Activated CD8-positive, alpha-beta memory T cell treated with anti-CD3 and anti-CD28 coated beads, Interleukin-2, amount 10 ng/mL, durations not matched to agents 7 days and 5 days (primary cell): Measurements from ENCODE around the gene COP1. TPM values are rescaled to one million over a fixed set of nuclear protein-coding genes. Genes with fewer than 3 reads are reported as not detected.
A peak's percentile ranks its signal among the peaks of the same experiment; 100 is the strongest.
"Not testable (repeated sequence)": the region's sequence is repeated elsewhere in the genome, so short reads cannot be mapped to it uniquely, and the experiment has no call there.

Source experiments
- ATAC-seq: fragments of 150-1000 bp; cut with Tn5 transposase; one replicate; pipeline ENCODE4 v1.10.0; 2021; ENCODE audit warnings: moderate library complexity
- CTCF ChIA-PET: fragments of 350-600 bp; sonication (Branson Sonifier 250); formaldehyde crosslinking; loops from one replicate; lab custom pipeline; 2021; ENCODE audit warnings: antibody characterized with exemption; lab: Charles Lee
- DNase-seq: peaks from one replicate; pipeline ENCODE4 v3.0.0-alpha.2; 2020
- H3K27ac Mint-ChIP-seq: one replicate; pipeline ENCODE4 v1.8.0; 2021; ENCODE audit warnings: mild to moderate bottlenecking, mixed read lengths
- H3K27me3 Mint-ChIP-seq: one replicate; pipeline ENCODE4 v1.8.0; 2021; ENCODE audit warnings: mixed read lengths
- H3K36me3 Mint-ChIP-seq: one replicate; pipeline ENCODE4 v1.8.0; 2021; ENCODE audit warnings: mild to moderate bottlenecking, mixed read lengths
- H3K4me1 Mint-ChIP-seq: one replicate; pipeline ENCODE4 v1.8.0; 2021; ENCODE audit warnings: mixed read lengths
- H3K4me3 Mint-ChIP-seq: one replicate; pipeline ENCODE4 v1.8.0; 2021; ENCODE audit warnings: mild to moderate bottlenecking, moderate library complexity, mixed read lengths
- H3K9me3 Mint-ChIP-seq: one replicate; pipeline ENCODE4 v1.8.0; 2022; ENCODE audit warnings: low read depth, mixed read lengths
- total RNA-seq, 2 experiments: library from RNA; stranded (reverse); gene quantifications; one replicate each; pipeline ENCODE4 v1.2.3, GENCODE V29; 2021

The COP1 gene
- total RNA-seq, 2 experiments from 2014 or later, result 37.5 to 47.8 TPM

DNA sequence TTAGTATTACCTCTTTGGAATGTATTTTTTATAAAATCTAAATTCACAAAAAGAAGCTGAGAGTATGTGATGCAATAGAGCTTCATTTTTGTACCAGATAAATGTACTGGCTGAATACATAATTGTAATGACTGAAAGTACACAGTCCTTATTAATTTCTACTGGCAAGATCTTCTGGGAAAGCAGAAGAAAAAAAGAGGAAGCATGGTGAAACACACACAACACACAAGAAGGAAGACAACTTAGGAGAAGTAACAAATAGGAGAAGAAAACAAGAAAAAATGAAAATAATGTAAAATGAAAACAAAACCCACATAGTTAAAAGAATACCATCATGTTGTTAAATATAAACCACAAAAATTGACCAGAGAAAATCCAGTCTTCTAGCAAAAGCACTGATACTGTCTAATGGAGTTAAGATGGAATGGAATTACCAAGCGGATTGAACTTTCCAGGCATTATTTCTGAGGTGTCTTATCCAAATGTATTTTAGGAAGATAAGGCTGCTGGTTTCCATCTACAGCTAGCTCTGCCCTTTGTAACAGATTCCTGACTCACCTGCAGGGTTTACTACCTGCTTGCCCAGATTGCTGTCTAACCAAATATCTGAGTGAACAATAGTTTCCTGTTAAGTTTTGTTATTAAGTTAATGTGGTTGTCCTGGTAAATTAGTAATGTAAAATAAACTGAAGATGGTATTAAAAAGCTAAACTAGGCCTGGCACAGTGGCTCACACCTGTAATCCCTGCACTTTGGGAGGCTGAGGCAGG is 4.5 kb upstream of the COP1 start:
- DNase-seq (no peak), ATAC-seq (no peak)
- CTCF ChIA-PET, result interaction anchor here (0.6 kb wide), 1 partner anchor 19 kb away, joined by 3 read pairs; no protein-coding TSS in a partner anchor
- Mint-ChIP-seq H3K9me3 (no peaks in the 10 kb centered on the region), H3K27ac (no peak overlapping the region), H3K27me3 (peaks cover 12% of the 10 kb centered on the region), H3K4me1 (peaks cover 3% of the 10 kb centered on the region), H3K4me3 (no peak overlapping the region), H3K36me3 (peaks cover 3% of the 10 kb centered on the region)

DNA sequence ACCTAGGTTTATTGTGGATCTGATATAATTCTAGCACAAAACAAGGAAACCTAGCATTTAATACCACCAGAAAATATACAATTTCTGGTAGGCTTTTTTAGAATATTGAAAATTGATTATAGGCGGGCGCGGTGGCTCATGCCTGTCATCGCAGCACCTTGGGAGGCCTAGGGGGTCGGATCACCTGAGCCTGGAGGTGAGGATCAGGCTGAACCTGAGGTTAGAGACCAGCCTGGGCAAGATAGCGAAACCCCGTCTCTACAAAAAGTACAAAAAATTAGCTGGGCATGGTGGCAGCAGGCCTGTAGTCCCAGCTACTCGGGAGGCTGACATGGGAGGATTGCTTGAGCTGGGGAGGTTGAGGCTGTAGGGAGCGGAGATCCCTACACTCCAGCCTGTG is 948 bp upstream of the COP1 start:
- Mint-ChIP-seq H3K27ac (peak overlapping the region; percentile 98), H3K27me3 (no peaks in the 10 kb centered on the region), H3K9me3 (no peaks in the 10 kb centered on the region), H3K36me3 (peaks cover 13% of the 10 kb centered on the region), H3K4me3 (peak overlapping the region; percentile 100), H3K4me1 (peaks cover 20% of the 10 kb centered on the region)
- ATAC-seq (no peak), DNase-seq (peak; percentile 42)
- CTCF ChIA-PET, result interaction anchor here (0.7 to 1.3 kb wide), 2 partner anchors 23 to 88 kb away, joined by 3 to 4 read pairs; no protein-coding TSS in a partner anchor

DNA sequence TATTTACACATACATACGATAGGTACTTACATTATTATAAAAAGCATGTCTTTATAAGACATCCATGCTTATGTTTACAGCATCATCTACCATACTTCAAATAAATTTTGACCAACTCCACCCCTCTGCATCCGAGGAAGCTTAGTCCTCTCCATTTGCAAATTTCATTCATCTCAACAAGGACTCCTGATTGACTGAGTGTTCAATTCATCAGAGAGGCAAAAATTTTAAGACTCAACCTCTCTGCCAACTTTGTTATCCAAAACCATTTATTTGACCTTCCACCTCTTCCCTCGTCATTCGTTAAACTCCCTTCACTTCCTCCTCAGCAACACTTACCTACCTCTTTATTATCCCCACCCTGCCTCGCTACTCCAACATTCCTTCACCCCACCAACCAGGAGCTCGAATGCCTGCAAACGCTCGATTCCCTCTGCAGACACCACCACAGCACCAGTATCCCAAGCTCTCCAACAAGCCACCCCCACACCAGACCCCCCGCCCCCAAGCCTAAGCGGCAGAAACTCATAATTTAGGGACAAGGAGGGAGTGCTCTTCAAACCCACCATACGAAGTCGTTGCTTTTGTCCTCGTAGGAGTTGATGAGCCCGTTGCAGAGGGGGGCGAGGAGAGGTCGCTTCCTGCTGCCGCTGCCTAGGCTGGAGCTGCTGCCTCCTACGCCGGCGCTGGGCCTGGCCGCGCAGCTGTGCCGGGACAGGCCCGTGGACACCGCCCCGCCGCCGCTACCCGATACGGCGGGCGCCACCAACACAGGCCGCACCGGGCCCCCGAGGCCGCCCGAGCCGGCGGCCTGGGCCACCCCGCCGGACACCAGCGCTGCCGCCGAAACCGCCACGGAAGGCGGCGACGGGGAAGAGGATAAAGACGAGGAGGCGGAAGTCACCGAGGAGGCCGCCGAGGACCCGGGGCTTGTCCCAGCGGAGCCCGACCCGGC is 803 bp downstream of the COP1 start:
- H3K4me3 Mint-ChIP-seq, result peak overlapping the region; percentile 100
- no peaks in the 10 kb centered on the region for H3K27me3 Mint-ChIP-seq
- no peaks in the 10 kb centered on the region for H3K9me3 Mint-ChIP-seq
- H3K27ac Mint-ChIP-seq, result peak overlapping the region; percentile 99
- ATAC-seq, result peak; percentile 27
- peaks cover 19% of the 10 kb centered on the region for H3K36me3 Mint-ChIP-seq
- H3K4me1 Mint-ChIP-seq, result peaks cover 27% of the 10 kb centered on the region
- CTCF ChIA-PET, result interaction anchor here (1.0 kb wide), 1 partner anchor 21 kb away, joined by 3 read pairs; no protein-coding TSS in a partner anchor
- peak; percentile 68 for DNase-seq

DNA sequence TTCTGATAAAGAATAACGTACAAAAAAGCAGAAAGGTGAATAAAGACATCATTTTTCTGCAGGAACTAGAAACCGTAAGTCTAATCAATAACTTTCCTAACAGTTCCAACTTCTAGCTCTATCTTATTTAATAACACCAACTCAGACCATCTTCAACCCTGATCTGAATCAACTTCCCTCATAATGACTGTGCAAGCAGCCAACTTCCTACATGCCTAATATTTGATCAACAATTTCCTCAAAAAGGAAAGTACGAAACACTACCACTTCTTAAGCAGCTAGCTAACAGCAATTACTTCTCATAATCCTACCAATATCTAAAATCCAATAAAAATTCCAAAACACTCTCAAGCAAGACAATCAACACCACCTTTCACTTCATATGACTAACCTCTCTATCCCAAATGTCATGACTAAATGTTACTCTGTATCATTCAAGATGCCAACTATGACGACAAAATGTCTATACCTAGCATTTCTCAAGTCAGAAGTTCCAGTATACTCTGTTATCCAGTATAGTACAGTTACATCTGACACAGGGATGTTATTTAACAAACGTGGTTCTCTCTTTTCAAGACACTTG is 1.7 kb downstream of the COP1 start:
- Mint-ChIP-seq H3K36me3 (peaks cover 21% of the 10 kb centered on the region), H3K4me3 (peak overlapping the region; percentile 100), H3K4me1 (peaks cover 29% of the 10 kb centered on the region), H3K9me3 (no peaks in the 10 kb centered on the region), H3K27ac (peak overlapping the region; percentile 99), H3K27me3 (no peaks in the 10 kb centered on the region)
- no peak for DNase-seq
- CTCF ChIA-PET, result no interaction called here
- no peak for ATAC-seq

DNA sequence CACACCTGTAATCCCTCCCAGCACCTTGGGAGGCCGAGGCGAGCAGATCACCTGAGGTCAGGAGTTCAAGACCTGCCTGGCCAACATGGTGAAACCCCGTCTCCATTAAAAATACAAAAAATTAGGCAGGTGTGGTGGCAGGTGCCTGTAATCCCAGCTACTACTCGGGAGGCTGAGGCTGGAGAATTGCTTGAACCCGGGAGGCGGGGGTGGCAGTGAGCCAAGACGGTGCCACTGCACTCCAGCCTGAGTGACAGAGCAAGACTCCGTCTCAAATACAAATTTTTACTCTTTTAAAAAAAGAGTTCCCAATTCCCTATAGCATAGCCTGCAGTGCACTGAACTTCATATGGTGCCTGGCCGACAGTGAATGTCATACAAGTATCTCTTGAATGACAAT is 2.4 kb downstream of the COP1 start:
- Mint-ChIP-seq H3K4me3 (peak overlapping the region; percentile 100), H3K36me3 (peaks cover 23% of the 10 kb centered on the region), H3K4me1 (peaks cover 37% of the 10 kb centered on the region)
- ATAC-seq, H3K27ac Mint-ChIP-seq, H3K9me3 Mint-ChIP-seq, H3K27me3 Mint-ChIP-seq, DNase-seq, CTCF ChIA-PET: not testable (repeated sequence)

DNA sequence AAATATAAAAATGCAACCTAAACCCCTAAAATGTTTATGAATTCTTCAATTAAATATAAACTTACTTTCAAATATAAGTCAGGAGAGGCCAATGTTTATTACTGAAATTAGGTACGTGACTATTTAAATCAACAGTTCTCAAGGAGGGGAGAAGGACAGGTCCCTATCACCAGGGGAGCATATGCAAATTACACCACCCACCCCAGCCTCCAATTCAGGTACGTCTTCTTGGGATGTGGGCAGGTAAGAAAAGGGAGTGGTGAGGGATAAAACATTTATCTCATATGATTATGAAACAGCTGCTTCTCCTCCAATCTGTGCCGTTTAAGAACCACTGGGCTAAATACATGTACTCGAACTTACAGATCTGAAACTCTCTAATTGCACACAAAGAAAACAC is 3.4 kb downstream of the COP1 start:
- CTCF ChIA-PET, result no interaction called here
- DNase-seq, result no peak
- peaks cover 25% of the 10 kb centered on the region for H3K36me3 Mint-ChIP-seq
- H3K4me1 Mint-ChIP-seq, result peaks cover 39% of the 10 kb centered on the region
- no peaks in the 10 kb centered on the region for H3K9me3 Mint-ChIP-seq
- H3K27me3 Mint-ChIP-seq, result no peaks in the 10 kb centered on the region
- no peak overlapping the region for H3K4me3 Mint-ChIP-seq
- no peak overlapping the region for H3K27ac Mint-ChIP-seq
- ATAC-seq, result no peak

DNA sequence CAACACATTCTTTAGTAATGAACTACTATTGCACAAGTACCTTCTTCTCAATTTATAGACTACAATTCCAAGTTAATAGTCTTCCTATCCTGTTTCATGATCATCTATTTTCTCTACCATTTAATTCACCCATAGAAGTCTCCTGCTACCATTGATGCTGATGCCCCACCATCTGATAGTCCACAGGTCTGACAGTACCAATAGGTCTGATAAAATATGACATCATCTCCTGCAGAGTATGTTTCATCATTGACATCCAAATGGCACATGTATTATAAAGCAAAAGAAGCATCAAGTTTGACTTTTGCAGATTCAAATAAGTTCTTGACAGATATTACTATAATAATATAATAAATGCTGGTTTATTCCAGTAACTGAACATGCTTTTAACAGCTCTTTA is 5.5 kb downstream of the COP1 start:
- H3K27ac Mint-ChIP-seq, result no peak overlapping the region
- CTCF ChIA-PET, result no interaction called here
- ATAC-seq (no peak), DNase-seq (no peak)
- H3K4me1 Mint-ChIP-seq, result peaks cover 46% of the 10 kb centered on the region
- peaks cover 3% of the 10 kb centered on the region for H3K9me3 Mint-ChIP-seq
- H3K4me3 Mint-ChIP-seq, result no peak overlapping the region
- no peaks in the 10 kb centered on the region for H3K27me3 Mint-ChIP-seq
- H3K36me3 Mint-ChIP-seq, result peaks cover 28% of the 10 kb centered on the region

DNA sequence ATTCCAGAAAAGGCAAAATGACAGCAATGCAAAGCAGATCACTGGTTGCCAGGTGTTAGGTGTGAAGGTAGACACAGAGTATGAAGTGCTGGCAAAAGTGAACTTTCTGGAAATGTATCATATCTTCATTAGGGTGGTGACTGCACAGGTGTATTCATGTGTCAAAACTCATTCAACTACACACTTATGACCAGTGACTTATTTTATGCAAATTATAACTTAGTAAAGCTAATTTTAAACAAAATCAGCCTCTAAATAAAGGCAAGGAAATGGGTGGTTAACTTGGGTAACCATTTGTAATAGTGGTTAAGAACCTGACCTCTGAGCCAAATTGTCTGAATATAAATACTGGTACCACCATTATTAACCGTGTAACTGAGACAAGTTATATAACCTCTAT is 7.4 kb downstream of the COP1 start:
- Mint-ChIP-seq H3K9me3 (peaks cover 3% of the 10 kb centered on the region), H3K4me3 (no peak overlapping the region), H3K27ac (no peak overlapping the region), H3K27me3 (no peaks in the 10 kb centered on the region), H3K36me3 (peaks cover 25% of the 10 kb centered on the region), H3K4me1 (peaks cover 45% of the 10 kb centered on the region)
- DNase-seq, result no peak
- no peak for ATAC-seq
- CTCF ChIA-PET, result no interaction called here

DNA sequence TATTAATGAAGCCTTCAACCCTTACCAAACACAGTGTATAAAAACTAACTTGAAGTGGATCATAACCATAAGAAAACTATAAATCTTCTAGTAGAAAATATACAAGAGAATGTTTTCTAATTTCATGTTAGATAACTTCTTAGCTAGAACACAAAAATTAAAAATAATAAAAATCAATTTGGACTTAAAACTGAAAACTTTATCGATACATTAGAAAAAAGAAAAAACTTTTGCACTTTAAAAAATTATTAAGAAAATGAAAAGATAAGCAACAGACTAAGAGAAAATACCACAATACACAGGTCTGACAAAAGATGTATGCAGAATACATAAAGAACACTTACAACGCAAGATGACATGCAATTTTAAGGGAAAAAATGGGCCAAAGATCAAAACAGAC is 8.7 kb downstream of the COP1 start:
- CTCF ChIA-PET, result no interaction called here
- no peaks in the 10 kb centered on the region for H3K27me3 Mint-ChIP-seq
- H3K36me3 Mint-ChIP-seq, result peaks cover 27% of the 10 kb centered on the region
- H3K4me3 Mint-ChIP-seq, result no peak overlapping the region
- ATAC-seq (no peak), DNase-seq (no peak)
- peaks cover 3% of the 10 kb centered on the region for H3K9me3 Mint-ChIP-seq
- no peak overlapping the region for H3K27ac Mint-ChIP-seq
- peaks cover 43% of the 10 kb centered on the region for H3K4me1 Mint-ChIP-seq

DNA sequence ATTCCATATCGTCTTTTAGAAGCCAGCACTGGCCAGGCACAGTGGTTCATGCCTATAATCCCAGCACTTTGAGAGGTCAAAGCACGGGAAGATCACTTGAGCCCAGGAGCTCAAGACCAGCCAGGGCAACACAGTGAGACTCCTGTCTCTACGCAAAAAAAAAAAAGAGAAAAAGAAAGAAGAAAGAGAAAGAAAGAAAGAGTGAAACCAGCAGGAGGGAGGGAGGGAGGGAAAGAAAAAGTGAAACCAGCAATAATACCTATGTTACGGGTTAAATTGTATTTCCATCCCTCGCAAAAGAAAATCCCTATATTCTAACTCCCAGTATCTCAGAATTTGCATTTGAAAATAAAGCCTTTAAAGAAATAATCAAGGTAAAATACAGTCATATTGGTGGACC is 10.4 kb downstream of the COP1 start:
- Mint-ChIP-seq H3K27me3 (no peaks in the 10 kb centered on the region), H3K4me1 (peaks cover 52% of the 10 kb centered on the region)
- CTCF ChIA-PET, result no interaction called here

DNA sequence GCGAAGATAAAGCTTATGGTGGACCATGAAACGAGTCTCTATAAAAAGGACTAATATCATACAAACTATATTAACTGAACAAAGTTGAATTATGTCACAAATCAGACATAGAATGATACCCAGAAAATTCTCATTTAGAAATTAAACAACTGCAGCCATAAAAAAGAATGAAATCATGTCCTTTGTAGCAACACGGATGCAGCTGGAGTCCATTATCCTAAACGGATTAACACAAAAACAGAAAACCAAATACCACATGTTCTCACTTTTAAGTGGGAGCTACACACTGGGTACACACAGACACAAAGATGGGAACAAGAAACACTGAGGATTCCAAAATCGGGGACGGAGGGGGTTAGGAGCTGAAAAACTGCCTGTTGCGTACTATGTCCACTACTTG is 11.5 kb downstream of the COP1 start:
- no peak for ATAC-seq
- H3K36me3 Mint-ChIP-seq, result peaks cover 30% of the 10 kb centered on the region
- H3K9me3 Mint-ChIP-seq, result peaks cover 3% of the 10 kb centered on the region
- H3K27me3 Mint-ChIP-seq, result no peaks in the 10 kb centered on the region
- CTCF ChIA-PET, result no interaction called here
- no peak overlapping the region for H3K4me3 Mint-ChIP-seq
- H3K4me1 Mint-ChIP-seq, result peaks cover 47% of the 10 kb centered on the region
- DNase-seq, result no peak
- H3K27ac Mint-ChIP-seq, result no peak overlapping the region

More for the DNA sequence above, 10.4 kb downstream of the COP1 start:
- peak; percentile 76 for ATAC-seq
- Mint-ChIP-seq H3K36me3 (peaks cover 28% of the 10 kb centered on the region), H3K4me3 (peak overlapping the region; percentile 70), H3K9me3 (peaks cover 3% of the 10 kb centered on the region), H3K27ac (peak overlapping the region; percentile 74)
- no peak for DNase-seq

DNA sequence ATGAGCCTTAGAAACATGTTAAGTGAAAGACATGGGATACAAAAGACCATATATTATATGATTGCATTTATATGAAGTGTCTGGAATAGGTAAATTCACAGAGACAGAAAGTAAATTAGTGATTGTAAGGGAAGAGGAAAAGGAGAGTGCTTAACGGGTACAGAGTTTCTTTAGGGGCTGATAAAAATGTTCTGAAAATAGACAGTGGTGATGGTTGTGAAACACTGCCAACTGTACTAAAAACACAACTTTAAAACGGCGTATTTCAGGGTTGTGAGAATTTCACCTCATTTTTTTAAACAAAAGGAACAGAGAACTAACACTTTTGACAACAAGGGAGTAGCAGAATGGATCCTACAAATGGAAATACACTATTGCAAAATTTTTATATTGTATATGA is 13.4 kb downstream of the COP1 start:
- no peak overlapping the region for H3K27ac Mint-ChIP-seq
- peaks cover 40% of the 10 kb centered on the region for H3K4me1 Mint-ChIP-seq
- no peak overlapping the region for H3K4me3 Mint-ChIP-seq
- peaks cover 6% of the 10 kb centered on the region for H3K9me3 Mint-ChIP-seq
- CTCF ChIA-PET, result no interaction called here
- no peak for ATAC-seq
- no peaks in the 10 kb centered on the region for H3K27me3 Mint-ChIP-seq
- no peak for DNase-seq
- peaks cover 33% of the 10 kb centered on the region for H3K36me3 Mint-ChIP-seq

DNA sequence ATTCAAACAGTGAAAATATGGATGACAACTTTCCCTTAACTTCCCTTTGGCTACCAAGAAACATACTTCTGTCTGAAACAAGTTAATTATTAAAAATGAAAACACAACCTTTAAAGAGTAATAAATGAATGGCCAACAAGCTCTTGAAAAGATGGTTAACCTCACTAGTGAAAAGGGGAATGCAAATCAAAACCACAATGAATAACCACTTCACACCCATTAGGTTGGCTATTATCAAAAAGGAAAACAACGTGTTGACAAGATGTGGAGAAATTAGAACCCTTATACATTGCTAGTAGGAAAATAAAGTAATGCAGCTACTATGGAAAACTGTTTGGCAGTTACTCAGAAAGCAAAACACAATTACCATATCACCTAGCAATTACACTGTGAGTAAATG is 14.1 kb downstream of the COP1 start:
- no peak for DNase-seq
- Mint-ChIP-seq H3K27me3 (no peaks in the 10 kb centered on the region), H3K9me3 (peaks cover 5% of the 10 kb centered on the region), H3K27ac (no peak overlapping the region), H3K36me3 (peaks cover 32% of the 10 kb centered on the region), H3K4me3 (no peak overlapping the region), H3K4me1 (peaks cover 40% of the 10 kb centered on the region)
- no peak for ATAC-seq
- CTCF ChIA-PET, result no interaction called here
